ENCODE results near the gene DYNC2H1.

- TF ChIP-seq CTCF (IDR thresholded peaks at IDR 0.05; ENCODE audit: insufficient read depth, low read length) (no peak), GABPA (IDR thresholded peaks at IDR 0.05; ENCODE audit: low read depth) (no peak), SPI1 (IDR thresholded peaks at IDR 0.05; ENCODE audit: borderline replicate concordance, low read depth) (no peak), REST (IDR thresholded peaks at IDR 0.05; ENCODE audit: insufficient replicate concordance, low read depth) (no peak)
These were observed 22.8 kb upstream of the DYNC2H1 start for GRCh38 chr11:103086461-103086860.

Measured in HL-60 (cell line).